Middle frontal gyrus (tissue), 1 donor: ENCODE results near the gene ROR2.

Source experiments
- DNase-seq: peaks from one replicate; pipeline ENCODE4 v3.0.0-alpha.2; 2015; ENCODE audit warnings: low spot score; ENCODE audit errors: extremely low spot score

ROR2 gene

DNA sequence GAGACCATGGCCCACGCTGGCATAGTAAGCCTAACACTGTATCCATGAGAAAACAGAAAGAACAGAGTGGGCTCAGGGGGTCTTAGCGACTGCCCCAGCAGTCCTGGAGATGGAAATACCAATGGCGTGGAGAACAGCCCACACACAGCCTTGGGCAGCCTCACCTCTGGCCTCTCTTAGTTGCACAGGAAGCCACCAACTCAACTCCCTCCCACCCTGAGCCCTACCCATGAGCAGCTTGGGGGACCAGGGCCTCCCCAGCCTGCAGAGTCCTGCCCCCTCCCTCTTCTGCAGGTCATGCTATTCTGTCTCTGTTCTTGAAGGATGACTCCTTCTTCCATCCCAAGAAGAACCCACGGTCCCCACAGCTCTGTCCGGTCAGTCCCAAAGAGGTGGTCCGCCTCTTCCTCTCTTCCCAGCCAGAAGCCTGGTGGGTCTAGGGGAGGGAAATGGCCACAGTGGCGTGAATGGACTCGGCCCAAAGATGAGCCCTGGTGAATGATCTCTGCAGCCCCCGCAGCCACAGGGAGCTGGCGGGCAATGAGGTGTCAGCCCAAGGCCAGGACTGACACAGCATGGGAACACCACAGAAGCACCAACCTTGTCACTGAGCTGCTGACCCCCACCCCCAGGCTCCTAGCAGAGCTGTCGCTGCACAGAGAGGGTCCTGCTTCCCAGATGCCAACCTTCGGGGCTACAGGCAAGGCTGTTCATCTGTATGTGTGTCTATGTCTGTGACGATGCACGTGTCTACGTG, 131.2 kb downstream of the ROR2 start:
- DNase-seq, result no peak

GRCh38 chr9:91818225-91818585, 131.8 kb downstream of the ROR2 start:
- no peak for DNase-seq

DNA sequence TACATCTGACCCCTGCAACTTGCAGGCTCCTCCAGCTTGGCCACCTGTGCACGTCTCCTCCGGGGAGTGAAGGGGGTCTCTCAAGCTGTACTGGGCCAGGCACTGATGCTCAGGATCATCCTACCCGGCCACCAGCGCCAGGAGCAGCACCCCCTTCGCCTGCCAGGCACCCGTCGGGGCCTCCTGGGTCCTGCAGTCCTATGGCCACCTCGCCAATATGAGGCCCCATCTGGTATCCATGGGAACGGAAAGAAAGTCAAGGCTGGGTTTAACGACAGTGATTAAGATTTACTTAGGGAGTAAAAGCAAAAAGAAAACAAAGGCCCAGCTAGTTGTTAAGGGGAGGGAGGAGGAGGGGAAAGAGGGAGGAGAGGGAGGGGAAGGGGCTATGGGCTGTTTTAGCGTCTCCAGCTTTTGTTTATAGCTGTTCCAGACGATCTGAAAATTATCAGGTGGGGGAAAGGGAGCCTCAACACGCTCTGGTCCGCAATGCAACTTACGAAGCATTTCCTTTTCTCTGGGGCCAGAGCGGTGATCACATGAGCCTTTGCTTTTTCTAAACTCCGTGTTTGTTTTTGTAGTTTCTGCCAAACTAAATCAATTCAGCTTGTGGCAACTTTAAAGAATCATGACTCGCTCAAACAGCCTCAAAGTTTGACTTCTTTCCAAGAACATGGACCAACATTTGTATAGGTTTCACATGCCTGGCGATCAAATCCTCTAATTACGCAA, 132.4 kb downstream of the ROR2 start:
- DNase-seq, result no peak

- no peak for DNase-seq
Observed at GRCh38 chr9:91817106-91817492, 132.9 kb downstream of the ROR2 start.

- no peak for DNase-seq
Observed at GRCh38 chr9:91816356-91816755, 133.7 kb downstream of the ROR2 start.

DNA sequence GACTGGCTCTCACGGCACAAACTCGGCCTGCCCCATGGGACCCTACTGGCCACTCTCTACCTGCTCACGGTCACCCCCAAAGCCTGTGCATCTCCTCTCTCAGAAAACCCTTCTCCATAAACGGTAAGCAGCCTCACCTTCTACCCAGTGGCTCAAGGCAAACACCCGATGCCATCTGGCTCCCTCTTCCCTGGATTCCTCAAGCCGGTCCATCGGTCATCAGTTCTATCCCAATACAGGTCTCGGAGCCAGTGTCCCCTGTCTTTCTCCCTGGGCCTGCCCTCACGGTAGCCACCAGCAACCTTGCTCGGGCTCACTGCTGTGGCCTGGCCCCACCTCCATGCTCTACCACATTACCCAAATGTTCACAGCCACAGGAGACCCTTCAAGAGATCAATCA, 134.1 kb downstream of the ROR2 start:
- DNase-seq, result no peak

DNA sequence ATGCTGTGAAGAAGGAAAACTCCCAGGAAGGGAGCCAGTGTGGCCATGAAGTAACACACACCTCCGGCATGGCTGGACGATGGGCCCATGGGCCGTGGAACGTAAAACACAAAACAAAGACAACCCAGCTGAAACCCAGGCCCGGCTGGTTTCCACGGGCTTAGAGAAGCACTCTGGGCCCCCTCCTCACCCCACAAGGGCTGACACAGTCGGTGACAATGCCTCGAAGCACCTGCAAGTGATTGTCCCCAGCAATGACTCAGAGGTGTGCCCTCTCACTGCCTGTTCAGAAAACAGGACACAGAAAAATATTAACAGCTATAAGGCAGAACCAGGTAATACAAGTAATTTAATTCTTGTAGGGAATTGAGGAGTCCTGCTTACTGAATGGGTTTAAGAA, 135.3 kb downstream of the ROR2 start:
- no peak for DNase-seq

DNA sequence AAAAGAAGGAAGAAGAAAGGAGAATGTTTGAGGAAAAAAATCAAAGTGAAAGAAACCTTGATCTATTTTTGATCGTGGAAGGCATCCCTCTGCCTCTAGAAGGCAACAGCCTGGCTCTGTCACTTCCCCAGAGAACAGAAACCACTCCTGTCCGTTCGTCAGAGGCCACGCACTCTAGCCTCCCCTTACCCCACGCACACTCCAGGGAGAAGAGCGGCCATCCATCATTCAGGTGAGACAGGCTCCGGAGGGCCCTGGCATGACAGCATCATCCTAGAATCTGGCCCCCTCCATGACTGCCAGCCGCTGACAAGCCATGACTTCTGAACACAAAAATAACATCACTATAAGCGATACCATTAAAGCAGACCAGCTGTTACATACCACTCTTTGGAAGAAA, 135.8 kb downstream of the ROR2 start:
- DNase-seq, result no peak

DNA sequence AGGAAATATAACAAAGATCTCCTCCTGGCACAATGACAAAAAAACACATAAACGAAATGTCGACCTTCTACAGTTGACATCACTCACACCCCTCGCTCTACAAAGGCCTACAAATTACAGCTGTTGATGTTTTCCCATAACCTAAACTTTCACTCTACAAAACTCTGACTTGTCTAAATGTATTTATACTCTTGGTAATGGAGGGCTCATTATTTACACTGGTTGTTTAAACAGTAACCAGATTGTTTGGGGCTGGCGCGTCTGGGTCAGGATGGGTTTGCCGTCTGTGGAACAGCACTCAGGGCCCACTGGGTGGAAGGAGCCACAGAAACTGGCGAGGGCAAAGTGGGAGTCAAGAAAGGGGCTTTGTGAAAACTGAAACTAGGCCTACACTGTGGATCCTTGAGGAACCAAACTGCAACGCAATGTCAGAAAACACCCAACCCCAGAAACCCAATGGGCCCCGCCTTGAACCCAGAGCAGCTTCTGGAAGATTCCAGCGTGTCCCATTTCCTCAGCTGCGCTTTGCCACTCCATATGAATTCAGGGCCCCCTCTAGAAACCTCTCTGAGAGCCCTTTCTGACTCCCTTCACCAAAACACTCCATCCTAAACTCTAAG, 136.7 kb downstream of the ROR2 start:
- DNase-seq, result no peak

DNA sequence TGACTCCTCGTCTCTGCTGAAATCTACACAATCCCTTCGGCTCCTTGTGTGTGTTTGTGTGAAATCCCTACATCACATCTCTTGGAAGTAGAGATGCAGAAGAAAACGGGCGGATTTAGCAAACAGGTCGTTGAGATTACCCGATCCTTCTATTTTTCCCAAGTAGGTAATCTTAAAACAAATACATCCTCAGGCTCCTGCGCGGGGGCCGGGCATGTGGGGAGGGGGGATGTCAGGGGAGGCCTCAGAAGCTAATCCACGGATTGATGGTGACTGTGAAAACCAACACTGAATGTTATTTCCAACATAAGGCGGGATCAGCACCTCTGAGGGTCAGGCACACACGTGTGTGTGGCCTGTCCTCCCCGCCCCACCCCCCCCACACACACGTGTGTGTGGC, 137.8 kb downstream of the ROR2 start:
- no peak for DNase-seq

- DNase-seq, result no peak
Observed at GRCh38 chr9:91811024-91811909, 138.8 kb downstream of the ROR2 start.

DNA sequence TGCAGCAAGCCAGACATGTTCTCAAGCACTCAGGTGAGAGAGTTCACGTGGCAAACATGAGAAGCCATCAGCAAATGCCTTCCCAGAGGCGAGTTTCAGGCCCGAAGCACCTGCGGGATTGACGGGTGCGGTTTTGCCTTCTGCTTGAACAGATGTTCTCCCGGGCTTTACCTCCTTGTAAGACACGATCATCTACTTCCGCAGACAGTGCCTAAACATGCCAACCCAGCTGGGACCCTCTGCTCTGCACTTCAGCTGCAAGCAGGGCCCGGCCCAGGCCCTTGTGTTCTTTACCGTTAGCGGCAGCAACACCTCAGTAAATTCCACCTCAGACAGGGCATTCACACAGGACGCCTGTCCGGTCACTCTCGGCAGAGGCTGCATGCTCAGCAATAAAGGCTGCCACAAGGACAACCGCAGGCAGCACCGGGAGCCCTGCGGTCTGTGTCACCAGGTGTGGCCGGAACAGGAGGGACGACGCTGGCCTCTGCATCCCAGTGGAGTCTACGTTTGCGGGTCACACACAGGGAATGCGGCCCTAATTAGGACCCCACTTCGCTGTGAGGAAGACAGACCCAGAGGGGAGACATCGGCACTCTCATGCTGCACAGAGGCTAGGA, 139.6 kb downstream of the ROR2 start:
- DNase-seq, result no peak

GRCh38 chr9:91809581-91810285, 140.3 kb downstream of the ROR2 start:
- DNase-seq, result no peak

DNA sequence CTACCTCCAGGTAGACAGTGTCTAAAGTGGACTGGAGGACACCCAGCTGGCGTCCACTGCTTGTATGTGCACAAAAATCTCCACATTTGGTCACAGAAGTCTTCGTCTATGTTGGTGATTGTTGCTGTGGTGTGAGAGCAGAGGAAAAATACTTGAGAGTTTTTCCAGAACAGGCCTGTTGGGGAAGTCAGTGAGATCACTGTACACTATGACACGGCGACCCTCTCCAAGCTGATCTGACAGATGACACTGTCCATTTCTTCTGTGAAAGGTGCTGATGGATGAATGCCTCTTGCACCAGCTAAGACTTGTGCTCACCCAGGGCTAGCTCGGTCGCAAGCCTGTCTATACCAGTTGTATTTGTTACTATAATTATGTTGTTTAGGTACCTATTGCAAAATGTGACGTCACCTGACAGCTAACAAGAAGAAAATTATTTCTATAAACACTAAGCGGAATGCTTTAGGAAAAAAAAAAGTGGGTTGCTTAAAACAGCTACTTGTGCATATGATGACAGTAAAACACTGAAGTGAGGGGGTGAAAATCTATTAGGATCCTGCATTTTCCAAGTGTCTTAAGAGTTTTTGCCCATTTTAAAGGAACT, 142.3 kb downstream of the ROR2 start:
- no peak for DNase-seq

DNA sequence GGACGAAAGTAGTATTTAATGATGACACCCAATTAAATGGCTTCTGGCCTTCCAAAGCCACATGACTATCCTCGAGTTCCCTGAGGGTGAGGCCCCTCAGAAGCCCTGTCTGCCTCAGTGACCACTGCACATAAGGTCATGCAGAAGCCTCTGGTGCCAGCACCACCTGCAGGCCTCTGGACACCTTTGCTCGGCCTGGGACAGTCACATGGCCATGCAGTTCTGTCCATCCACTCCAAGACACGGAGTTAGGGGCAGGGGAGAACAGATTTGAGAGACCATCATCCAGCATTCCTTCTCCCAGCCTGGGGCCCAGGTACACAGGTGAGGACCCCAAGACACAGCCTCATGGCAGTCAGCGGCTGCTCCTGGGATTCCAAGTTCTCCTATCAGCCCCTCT, 145.0 kb downstream of the ROR2 start:
- no peak for DNase-seq

GRCh38 chr9:91803970-91804752, 145.9 kb downstream of the ROR2 start:
- DNase-seq, result no peak

DNA sequence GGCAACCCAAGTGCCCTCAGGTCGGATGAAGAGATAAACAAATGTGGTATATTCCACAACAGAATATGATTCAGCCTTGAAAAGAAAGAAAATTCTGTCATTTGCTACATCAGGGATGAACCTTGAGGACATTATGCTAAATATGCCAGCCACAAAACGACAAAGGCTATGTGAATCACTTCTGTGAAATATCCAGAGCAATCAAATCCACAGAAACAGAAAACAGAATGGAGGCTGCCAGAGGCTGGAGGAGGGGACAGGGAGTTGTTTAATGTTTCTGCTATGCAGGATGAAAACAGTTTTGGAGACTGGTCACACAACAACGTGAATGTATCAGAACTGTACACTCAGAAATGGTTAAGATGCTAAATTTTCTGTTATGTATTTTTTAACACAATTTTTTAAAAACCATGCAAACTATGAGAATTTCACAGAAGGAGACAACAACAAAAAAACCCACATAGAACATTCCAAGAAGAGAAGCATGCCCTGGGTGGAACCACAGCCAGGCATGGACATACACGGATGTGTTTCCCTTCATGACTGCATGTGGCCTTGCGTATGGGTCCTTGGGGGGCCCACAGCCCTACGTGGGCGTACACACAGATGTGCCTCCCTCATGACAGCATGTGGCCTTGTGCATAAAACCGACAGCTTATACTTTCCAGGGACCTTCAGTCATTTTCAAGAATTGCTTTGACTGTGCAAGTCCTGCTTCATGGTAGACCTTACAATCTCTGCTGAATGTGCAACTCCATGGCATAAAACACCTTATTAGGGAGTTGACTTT, 146.7 kb downstream of the ROR2 start:
- no peak for DNase-seq

- DNase-seq, result no peak
Observed at GRCh38 chr9:91802391-91802790, 147.6 kb downstream of the ROR2 start.
